ENCODE results near the gene SNRPN.

SNRPN gene

DNA sequence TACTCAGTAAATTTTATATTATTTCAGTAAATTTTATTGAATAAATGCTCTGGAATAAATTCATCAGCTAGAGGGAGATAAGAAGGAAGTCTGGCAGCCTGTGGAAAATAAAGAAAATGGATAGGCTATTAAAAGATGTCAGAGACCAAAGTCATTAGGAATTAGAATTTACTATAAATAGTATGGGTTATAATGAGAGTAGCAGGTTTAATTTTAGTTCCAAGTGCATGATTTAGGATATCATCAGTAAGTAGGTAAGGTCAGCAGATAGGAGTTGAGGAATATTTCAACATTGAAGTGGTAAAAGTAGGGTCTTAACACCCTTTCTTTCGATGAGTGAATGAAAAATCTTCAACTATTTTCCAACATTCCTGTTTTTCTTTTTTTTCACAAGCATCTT, 64.6 kb downstream of the SNRPN start:
- H3K36me3 ChIP-seq (ENCODE audit: control insufficient read depth, low read length) = 0 out of 2 replicates have a peak, but pooled peaks cover 3% of the 10 kb centered on the region
- no peaks in the 10 kb centered on the region for H3K9me3 ChIP-seq (ENCODE audit: control insufficient read depth, insufficient read depth, low read length)
- no peak overlapping the region for H3K4me2 ChIP-seq (ENCODE audit: low read length)
- no peak overlapping the region for H3K4me3 ChIP-seq (ENCODE audit: low read length)
- no peaks in the 10 kb centered on the region for H3K79me2 ChIP-seq (ENCODE audit: control insufficient read depth, low read length)
- H3K27me3 ChIP-seq (ENCODE audit: control insufficient read depth, low read length) = no peaks in the 10 kb centered on the region
- no peaks in the 10 kb centered on the region for H3K9me2 ChIP-seq (replicated peaks; ENCODE audit: control insufficient read depth, low read length)
- H3K4me1 ChIP-seq (ENCODE audit: control insufficient read depth, low read length) = no peaks in the 10 kb centered on the region
- H3K27ac ChIP-seq (ENCODE audit: low read depth, low read length) = no peak overlapping the region
- TF ChIP-seq, protein P1, sequence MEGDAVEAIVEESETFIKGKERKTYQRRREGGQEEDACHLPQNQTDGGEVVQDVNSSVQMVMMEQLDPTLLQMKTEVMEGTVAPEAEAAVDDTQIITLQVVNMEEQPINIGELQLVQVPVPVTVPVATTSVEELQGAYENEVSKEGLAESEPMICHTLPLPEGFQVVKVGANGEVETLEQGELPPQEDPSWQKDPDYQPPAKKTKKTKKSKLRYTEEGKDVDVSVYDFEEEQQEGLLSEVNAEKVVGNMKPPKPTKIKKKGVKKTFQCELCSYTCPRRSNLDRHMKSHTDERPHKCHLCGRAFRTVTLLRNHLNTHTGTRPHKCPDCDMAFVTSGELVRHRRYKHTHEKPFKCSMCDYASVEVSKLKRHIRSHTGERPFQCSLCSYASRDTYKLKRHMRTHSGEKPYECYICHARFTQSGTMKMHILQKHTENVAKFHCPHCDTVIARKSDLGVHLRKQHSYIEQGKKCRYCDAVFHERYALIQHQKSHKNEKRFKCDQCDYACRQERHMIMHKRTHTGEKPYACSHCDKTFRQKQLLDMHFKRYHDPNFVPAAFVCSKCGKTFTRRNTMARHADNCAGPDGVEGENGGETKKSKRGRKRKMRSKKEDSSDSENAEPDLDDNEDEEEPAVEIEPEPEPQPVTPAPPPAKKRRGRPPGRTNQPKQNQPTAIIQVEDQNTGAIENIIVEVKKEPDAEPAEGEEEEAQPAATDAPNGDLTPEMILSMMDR (IDR thresholded peaks at IDR 0.05; ENCODE audit: low read depth, low read length, poor library complexity, severe bottlenecking) = no peak
- no peak for TF ChIP-seq EZH2phosphoT487 (IDR thresholded peaks at IDR 0.05; ENCODE audit: borderline replicate concordance, low read length)
- no peaks in the 10 kb centered on the region for H3F3A ChIP-seq (ENCODE audit: control insufficient read depth, insufficient read depth)
- no peaks in the 10 kb centered on the region for H4K20me1 ChIP-seq (ENCODE audit: control insufficient read depth, insufficient read depth, low read depth, low read length)

DNA sequence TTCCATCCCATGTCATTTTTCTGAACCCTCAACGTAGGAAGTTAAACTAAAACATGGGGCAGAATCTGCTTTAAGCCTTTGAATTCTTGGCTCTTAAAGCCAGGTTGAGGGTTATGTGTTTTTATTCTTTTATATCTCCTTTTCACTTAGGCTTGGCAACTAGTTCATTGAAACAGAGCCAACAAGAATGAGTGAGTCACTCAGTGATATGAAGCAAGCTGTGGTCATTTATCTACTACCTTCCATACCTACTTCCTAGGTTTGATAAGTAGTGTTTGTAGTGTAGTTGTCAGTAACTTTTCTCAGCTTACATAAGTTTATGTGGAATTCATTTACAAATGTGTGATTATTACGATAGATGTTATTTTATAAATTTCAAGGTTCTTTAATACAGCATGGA, 67.4 kb downstream of the SNRPN start:
- H3K9me3 ChIP-seq (ENCODE audit: control insufficient read depth, insufficient read depth, low read length) = no peaks in the 10 kb centered on the region
- no peak overlapping the region for H3K4me2 ChIP-seq (ENCODE audit: low read length)
- no peaks in the 10 kb centered on the region for H3F3A ChIP-seq (ENCODE audit: control insufficient read depth, insufficient read depth)
- no peaks in the 10 kb centered on the region for H3K4me1 ChIP-seq (ENCODE audit: control insufficient read depth, low read length)
- 0 out of 2 replicates have a peak, but pooled peaks cover 3% of the 10 kb centered on the region for H3K36me3 ChIP-seq (ENCODE audit: control insufficient read depth, low read length)
- H3K4me3 ChIP-seq (ENCODE audit: low read length) = no peak overlapping the region
- no peaks in the 10 kb centered on the region for H3K27me3 ChIP-seq (ENCODE audit: control insufficient read depth, low read length)
- TF ChIP-seq, protein P1 (IDR thresholded peaks at IDR 0.05; ENCODE audit: low read depth, low read length, poor library complexity, severe bottlenecking) = no peak
- no peak for TF ChIP-seq EZH2phosphoT487 (IDR thresholded peaks at IDR 0.05; ENCODE audit: borderline replicate concordance, low read length)
- H4K20me1 ChIP-seq (ENCODE audit: control insufficient read depth, insufficient read depth, low read depth, low read length) = no peaks in the 10 kb centered on the region
- no peak overlapping the region for H3K27ac ChIP-seq (ENCODE audit: low read depth, low read length)
- no peaks in the 10 kb centered on the region for H3K79me2 ChIP-seq (ENCODE audit: control insufficient read depth, low read length)
- H3K9me2 ChIP-seq (replicated peaks; ENCODE audit: control insufficient read depth, low read length) = no peaks in the 10 kb centered on the region

All from DOHH2 (cell line).